HG02588 (cell line): ENCODE measurements around the gene DMRTA2.

ENCODE experiments used
- ATAC-seq: cut with Tn5 transposase; IDR thresholded peaks from one replicate; pipeline ENCODE4 v1.9.1; 2021; ENCODE audit warnings: mild to moderate bottlenecking, moderate library complexity; ENCODE audit not compliant: unreplicated experiment

DMRTA2 gene

DNA sequence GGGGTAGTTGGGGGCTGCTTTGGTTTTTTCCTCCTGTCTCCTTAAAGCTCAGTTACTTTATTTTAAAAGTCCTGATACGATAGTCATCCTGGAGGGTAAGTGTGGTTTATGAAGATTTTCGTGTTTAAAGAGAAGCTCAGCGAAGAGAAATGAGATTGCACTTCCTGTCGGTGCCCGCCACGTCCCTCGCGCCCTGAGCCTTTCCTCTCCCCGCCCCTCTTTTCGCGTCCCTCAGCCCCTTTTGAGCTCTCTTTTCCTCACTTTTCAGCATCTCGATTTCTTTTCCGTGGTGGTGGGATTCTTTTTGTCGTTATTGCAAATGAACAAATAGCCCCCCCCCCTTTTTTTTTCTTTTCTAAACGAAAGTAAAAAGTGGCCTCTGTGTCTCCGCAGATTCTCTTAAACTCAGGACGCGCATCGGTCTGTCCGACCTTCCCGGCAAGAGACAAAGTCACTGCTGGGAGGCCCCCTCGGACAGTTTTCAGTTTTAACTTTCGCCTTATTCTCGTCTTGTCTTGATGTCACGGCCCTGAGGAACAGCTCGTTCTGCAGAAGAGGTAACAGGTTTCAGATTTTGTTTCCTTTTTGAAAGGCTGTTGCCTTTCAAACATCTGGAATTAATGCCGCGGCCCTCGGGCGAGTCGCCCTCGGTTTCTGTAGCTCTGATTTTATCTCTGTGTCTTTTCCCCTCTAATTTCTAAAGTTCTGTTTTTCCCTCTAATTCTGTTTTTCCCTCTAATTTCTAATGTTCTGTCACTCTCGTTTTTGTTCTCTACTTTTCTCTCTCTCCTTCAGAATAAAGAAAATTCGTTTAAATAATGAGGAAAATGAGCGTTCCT is 1.0 kb upstream of the DMRTA2 start:
- no peak for ATAC-seq

DNA sequence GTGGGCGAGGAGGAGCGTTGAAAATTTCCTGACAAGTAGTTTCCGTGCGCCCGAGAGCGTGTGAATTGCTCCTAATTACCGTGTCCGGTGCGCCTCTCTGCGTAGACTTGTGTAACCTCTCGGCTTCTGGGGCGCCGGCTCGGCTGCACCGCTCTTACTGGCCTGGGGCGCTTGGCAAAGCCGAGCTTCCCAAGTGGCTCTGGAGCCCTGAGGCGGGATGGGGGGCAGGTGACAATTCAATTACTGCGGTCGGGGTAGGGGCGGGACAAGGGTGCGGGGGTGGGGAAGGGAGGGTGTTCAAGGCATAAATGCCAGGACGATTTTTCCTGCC is 392 bp upstream of the DMRTA2 start:
- ATAC-seq = no peak

DNA sequence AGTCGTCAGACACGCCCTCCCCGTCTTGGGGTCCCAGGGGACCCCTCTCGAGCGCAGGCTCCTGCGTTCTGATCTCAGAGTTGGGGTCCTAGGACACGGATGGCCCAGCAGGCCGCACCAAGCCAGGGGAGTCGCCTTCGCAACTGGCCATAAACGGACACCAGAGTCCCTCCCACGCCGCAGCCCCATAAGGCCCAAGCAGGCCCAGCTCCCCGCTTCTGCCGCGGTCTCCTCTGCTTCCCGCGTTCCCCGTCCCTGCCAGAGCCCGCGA is 633 bp downstream of the DMRTA2 start:
- ATAC-seq = no peak

DNA sequence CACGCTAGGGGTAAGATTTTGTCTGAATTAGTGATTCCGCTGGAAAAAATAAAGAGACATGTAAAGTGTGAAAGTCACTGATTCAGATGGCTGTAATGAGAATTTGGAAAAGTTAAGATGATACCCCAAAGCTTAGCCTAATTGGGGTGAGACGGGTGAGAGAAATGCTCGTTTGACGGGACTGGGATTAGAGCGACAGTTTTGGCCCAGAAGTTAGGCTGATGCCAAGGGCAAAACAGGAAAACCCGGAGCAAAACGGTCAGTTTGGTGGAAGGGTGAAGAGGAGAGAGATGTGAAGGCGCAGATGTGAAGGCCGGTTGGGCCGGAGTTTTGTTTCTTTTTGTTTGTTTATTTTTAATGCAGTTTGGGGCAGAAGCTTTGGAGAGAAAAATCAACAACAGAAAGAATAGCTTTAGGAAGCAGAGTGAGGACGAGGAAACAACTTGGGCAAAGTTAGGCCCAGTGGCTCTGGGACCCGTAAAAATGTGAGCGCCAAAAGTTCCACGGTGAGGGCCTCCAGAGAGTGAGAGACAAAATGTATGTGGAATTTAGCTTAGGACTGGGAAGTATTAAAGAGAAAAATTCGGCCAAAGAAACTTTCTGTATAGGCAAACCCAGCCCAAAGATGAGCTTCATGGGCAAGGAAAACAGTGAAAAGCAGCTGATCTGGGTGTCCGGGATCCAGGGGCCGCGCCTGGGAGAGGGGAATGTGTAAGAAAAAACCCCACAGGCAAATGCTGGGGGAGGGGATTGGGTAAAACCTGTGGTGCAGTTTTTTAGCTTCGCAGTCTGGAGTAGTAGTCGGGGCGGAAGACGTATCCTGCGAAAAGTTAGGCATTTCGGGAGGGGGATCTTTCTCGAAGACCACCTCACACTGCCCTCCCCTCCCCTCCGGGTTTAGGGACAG is 1.2 kb downstream of the DMRTA2 start:
- no peak for ATAC-seq

DNA sequence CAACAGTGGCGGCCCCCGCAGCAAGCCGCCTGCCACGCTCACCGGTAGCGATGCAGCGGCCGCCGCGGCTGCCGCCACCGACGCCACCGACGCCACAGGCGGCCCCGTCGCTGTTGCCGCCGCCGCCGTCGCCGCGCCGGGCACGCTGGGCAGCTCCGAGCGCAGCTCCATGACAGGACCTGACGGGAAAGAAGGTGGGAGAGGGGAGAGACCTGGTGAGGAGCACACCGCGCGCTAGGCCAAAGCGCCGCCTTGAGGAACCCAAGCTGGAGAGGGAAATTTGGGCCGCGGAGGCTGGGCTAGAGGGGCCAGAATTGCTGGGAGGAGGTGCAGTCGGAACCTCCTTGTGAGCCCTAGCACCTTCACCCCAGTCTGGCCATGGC is 1.9 kb downstream of the DMRTA2 start:
- ATAC-seq = no peak

DNA sequence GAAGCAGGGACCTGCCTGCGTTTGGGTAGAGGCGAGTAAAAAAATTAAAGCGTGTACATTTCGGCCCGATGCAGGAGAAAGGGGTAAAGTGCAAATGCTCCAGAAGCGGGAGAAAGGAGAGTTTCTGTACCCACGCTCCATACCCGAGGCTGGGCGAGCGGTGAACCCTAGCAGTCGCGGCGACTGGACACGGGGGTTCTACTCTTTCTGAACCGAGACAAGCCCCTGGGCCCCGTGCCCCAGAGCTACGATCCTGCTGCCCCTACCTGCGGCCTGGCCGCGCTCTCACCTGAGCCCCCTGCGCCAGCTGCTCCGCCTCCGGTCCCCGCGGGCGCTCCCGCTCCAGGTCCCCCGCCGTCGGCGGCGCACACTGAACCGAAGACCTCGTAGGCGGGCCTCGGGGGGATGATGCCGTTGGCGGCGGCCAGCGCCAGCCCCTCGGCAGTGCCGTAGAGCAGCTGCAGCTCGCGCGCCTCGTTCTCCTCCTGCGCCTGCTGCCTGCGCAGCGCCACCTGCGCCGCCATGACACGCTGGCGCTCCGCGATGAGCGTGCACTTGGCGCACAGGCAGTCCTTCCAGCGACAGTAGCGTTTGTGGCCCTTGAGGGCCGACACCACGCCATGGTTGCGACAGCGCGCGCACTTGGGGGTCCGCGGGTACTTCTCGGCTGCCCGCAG is 2.4 kb downstream of the DMRTA2 start:
- no peak for ATAC-seq

DNA sequence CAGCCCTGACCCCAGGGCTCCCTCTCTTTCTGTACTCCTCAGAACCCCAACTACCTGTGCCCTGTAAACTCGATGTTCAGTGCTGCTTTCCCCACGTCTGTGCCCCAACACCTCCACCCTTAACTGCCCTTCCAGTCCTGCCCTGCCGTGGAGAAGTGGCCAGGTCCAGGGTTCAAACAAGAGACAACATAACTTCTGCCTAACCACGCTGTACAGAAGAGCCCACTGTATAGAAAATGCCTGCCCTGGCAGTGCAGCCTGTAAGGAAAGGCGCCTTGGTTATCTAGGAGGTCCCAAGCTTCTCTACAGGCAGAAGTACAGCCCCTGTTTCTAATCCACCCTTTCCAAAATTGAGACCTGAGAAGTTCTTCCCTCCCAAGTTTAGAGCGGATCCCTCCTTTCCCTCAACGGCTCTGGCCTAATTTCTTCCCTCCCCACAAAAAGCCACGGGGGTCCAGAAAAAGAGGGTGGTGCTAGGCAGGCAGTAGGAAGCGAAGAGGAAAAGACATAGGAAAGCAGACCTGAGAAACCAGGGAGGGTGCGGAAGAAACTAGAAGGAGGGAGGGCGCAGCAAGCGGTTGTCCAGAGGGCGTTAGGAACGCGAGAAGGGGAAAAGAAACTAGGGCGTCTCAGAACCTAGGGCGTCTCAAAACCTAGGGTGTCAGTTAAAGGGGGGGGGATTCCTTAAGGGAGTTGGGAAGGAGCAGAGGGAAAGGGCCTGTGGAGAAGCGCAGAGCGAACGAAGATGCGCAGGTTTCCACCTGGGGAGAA is 3.2 kb downstream of the DMRTA2 start:
- ATAC-seq = no peak

DNA sequence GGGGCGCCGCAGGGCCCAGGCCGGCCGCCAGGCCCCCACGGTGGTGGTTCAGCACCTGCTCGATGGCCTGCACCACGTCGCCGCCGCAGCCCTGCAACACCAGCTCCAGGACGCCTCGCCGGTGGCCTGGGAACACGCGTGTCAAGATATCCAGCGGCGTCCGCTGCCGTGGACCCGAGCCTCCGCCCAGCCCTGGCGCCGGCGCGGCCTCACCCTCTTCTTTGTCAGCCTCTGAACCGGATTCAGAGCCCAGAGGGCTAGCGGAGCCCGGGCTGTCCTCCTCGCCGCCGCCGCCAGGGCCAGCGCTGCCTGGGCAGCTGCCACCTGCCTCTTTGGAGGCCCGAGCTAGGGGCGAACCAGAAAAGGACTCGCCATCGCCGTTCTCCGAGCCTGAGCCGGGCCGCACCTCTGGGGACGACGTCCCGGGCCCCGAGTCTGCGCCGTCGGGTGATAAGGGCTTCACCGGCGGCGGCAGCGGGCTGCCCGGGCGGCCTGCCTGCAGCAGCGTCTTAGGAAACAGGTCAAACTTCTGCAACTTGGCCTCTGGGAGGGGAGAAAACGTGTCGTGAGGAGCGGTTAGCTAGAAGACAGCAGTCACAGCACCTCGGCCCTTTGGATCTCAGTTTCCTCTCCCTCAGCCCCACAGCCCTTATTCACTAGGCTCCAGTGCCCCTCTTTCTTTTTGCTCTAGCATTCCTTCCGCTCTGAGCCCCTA is 3.9 kb downstream of the DMRTA2 start:
- no peak for ATAC-seq

DNA sequence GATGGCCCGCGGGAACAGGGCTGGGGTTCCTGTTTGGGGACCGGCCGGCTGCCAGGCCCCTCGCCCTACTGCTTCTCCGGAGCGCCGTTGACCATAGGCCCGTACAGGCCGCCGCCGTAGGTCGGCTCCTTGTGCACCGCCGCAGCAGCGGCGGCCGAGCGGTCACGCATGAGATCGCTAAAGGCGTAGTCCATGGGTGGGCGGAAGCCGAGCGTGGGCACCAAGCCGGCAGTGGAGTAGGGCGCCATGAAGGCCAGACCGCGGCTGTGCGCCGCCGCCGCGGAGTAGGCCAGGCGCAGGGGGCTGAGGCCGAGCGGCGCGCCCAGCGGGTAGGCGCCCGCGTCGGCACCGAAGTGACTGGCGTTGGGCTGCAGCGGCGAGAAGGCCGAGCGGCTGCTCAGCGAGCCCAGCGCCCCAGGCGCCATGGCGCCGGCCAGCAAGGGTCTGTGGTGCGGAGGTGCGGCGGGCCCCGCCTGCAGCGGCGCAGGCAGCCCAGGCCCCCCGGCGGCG is 4.6 kb downstream of the DMRTA2 start:
- ATAC-seq = no peak

DNA sequence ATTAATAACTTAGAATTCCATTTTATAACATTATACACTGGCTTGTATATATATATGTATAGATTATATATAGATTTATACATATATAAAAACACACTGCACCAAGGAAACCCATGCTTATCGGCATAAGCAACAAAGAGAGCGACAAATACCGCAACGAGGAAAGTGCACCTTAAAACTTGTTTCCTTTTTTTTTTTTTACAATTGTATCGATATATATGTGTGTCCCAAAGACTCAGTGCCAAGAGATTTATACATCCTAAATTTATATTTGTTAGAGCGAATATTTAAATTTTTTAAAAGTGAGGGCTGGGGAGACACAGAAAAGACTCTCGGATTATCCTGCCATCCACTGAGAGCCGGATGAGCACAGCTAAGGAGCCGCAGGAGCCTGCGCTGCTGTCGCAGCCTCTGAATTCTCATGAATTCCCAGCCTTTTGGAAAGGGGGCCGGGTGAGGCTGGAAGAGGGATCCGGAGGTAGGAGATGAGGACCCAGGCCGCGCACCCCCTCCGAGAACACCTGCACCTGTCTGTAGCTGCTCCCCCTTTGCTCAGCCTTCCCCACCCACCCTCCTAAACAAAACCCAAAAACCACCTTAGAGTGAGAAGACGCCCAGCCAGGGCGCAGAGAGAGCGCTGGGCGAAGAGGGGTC is 5.2 kb downstream of the DMRTA2 start:
- ATAC-seq = no peak

DNA sequence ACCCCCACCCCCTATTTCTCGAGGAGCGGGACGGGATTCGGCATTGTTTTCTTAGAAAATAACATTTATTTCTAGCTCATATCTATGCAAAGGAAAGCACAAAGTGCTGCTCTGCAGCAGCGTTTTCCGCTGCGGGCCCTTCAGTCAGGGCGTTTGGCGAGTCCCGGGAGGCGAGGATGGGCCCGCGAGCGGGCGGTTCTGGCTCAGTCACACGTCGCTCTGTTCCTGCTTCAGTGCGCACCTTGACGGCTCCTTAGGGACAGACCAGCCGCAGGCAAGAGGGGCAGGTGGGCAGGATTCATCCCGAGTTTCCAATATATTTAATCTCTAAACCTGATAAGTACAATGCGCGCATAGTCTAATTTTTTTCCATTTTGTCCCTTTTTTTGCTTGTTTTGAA is 5.7 kb downstream of the DMRTA2 start:
- no peak for ATAC-seq

DNA sequence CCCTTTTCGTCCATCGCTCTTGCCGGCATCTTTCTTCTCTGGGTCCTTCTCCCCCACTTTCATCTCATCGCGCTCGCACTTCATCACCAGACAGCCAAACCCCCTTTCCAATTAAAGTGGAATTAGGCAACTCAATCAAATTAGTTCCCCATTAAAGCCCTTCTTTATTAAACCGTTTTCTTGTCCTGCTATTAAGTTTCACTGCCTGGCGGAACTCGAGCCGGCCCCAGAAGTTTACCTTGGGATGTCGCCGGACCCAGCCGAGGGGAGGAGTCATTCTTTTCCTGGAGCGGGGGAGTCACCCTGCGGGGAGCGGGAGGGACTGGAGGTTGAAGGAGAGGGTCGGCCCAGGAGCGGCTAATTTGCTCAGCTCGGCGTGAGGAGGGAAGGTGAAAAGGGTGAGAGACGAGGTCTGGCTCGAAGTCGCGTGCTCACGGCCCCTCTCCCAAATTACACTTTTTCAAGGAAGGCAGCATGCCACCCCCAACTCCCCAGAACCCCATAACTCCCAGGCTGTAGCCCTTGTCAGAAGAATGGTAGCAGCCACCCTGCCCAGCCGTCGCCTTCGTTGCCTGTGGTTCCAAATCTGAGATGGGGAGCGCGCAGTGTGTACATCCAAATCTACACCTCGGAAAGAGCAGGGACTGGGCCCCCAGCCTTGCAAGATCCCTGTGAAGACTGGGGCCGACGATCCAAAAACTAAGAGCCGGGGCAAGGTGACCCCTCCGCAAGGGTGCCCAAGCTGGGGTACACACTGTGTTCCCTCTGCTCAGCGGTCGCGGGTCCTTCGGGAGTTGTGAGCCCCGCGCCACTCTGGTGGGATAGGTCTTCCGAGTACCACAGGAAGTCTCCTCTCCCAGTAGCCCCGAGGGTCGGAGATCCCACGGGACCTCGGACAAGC is 6.4 kb downstream of the DMRTA2 start:
- no peak for ATAC-seq

DNA sequence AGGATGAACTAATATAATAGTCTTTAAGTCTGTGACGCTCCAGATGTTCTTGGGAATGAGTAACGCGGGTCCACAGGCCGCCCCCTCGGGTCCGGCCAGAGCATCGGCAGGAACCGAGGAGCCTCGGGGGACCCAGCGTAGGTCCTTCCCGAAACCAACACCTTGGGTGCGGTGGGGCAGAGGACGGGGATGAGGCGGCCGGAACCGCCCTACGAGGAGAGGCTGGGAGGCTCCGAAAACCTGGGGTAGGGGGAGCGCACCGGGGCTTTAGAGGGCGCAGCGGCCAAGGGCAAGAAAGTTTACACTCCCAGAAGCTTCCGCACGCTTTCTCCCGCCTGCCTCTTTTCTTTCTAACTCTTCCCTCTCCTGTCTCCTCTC is 7.1 kb downstream of the DMRTA2 start:
- no peak for ATAC-seq

DNA sequence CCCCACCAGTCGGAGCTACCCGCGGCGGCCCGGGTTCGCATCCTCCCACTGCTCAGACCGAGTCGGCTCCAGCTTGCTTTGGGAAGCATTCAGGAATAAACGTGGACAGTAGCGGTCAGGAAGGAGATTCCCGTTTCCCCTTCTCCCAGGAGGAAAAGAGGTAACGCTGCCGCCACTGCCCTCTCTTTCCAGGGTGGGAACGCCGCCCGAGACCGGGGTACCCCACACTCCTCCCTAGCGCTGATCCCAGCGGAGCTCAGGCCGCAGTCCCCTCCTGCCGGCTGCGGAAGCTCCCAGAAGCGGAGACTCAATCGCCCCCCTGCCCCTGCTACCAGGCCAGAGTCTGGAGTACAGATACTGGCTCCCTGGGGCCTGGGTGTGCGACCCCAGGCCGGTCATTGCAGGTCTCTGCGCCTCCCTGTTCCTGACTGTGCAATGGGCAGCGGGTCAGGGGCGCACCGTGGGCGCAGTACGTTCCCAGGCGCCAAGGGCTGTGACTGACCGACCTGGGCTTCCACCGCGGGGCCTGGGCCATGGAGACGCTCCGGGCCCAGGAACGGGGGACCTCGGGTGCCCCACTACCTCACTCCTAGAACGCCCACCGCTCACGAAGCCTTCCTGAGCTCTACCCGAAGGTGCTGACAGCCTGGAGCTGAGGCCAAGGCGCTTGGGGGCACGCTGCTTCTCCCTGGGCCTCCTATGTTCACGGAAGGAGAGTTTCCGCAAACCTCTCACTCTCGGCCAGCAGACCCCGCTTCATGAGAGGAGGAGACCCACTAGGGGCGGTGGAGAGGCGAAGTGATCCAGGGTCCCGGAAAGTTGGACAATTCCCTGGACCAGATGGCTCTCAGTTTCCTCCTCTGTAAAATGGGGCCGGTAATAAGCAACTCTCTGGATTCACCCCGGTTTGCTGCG is 7.8 kb downstream of the DMRTA2 start:
- no peak for ATAC-seq

DNA sequence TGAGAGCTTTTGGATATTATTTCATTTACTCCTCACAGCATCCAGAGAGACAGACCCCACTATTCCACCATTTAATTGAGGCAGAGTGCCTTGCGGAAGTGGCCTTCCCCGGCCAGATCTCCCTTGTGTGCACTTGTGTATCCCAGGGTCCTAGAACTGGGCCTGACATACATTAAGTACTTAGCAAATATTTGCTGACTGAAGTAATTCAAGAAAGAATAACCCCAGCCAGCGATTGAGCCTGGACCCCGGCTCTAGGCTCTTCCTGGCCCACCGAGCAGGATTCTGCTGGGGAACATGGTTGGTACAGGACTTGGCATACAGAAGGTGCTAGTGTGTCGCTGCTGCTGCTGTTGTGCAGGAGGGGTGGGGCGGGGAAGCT is 8.4 kb downstream of the DMRTA2 start:
- no peak for ATAC-seq

DNA sequence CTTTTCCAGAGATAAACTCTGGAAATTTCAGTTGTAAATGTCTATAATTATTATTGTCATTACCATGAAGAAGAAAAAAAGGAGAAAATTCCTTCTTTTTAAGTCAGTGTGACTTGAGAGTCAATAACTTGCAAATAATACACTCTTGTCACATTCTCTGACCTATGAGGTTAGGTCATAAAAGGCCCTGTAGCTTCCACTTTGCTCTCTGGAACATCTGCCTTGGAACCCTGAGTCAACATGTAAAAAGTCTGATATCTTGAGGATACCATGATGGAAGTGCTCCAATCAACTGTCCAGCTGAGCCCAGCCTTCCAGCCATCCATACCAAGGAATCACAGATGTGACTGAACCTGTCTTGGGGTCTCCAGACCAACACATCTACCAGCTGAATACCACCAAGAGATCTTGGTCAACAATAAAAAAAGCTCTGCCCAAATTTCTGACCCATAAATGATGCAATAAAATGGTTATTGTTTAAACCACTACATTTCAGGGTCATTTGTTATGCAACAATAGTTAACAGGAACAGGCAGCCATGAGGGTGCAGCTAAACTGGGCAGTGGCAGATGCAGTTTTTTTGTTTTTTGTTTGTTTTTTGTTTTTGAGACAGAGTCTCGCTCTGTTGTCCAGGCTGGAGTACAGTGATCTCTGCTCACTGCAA is 10.3 kb downstream of the DMRTA2 start:
- no peak for ATAC-seq

DNA sequence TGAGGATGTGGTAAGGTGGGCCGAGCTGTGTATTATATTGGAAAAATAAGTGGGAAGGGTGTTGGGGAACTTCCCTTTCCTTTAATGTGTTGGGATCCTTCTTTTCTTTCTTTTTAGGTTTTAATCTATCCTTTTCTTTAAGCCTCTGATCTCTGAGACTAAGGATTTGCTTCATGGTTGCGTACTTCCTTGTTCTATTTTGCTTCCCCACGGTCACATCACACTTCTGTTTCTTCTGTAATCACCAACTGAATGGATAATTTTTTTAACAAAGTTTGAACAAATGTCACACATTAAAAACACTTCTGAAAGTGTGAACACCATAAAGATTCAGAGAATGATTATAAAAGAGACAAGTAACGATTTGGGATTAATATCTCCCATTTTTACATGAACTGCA is 17.4 kb downstream of the DMRTA2 start:
- ATAC-seq = no peak
